PC-9 (cell line): Measurements from ENCODE around the gene PNPLA7. TPM values are rescaled to one million over a fixed set of nuclear protein-coding genes. Genes with fewer than 3 reads are reported as not detected.

ENCODE experiments used
- BruUV-seq: library from RNA; stranded (reverse); fragments of 400-500 nt; replicated peaks from 2 replicates; lab custom pipeline; 2021; lab: Mats Ljungman, UMichigan
- CTCF ChIA-PET: fragments of 300-600 bp; sonication (Branson Sonifier 250); formaldehyde crosslinking; loops from one replicate; lab custom pipeline; 2022; ENCODE audit warnings: antibody characterized with exemption; lab: Charles Lee
- POLR2A ChIA-PET: fragments of 300-600 bp; sonication (Branson Sonifier 250); formaldehyde crosslinking; loops from one replicate; lab custom pipeline; 2022; ENCODE audit warnings: antibody characterized with exemption; ENCODE audit not compliant: unreplicated experiment; lab: Charles Lee
- DNase-seq, 2 experiments: peaks; one replicate each; pipeline versions ENCODE4 v3.0.0 to v3.0.0-alpha.2; 2015 to 2022; ENCODE audit warnings: mixed read lengths in 1 of 2
- H2AFZ ChIP-seq: fragments of 200-600 bp; sonication (generic); 2 replicates; pipeline ENCODE4 v1.8.1; 2017; ENCODE audit warnings: antibody characterized with exemption
- H3F3A ChIP-seq: fragments of 200-600 bp; sonication (generic); 2 replicates; pipeline ENCODE4 v1.8.1; 2017; ENCODE audit warnings: antibody characterized with exemption, mild to moderate bottlenecking, low read depth; ENCODE audit not compliant: insufficient read depth
- H3K27ac ChIP-seq: fragments of 200-600 bp; sonication (generic); 2 replicates; pipeline ENCODE4 v1.6.1; 2016; ENCODE audit warnings: mixed run types
- H3K27me3 ChIP-seq: fragments of 200-600 bp; sonication (generic); 2 replicates; pipeline ENCODE4 v1.6.1; 2016; ENCODE audit warnings: low read depth, mixed run types; ENCODE audit not compliant: insufficient read depth
- H3K36me3 ChIP-seq: fragments of 200-600 bp; sonication (generic); 2 replicates; pipeline ENCODE4 v1.6.1; 2016; ENCODE audit warnings: low read depth, mixed run types
- H3K4me1 ChIP-seq: fragments of 200-600 bp; sonication (generic); replicated peaks from 2 replicates; pipeline ENCODE4 v1.6.1; 2016; ENCODE audit warnings: mixed run types; ENCODE audit not compliant: insufficient read depth
- H3K4me2 ChIP-seq: fragments of 200-600 bp; sonication (generic); 2 replicates; pipeline ENCODE4 v1.6.1; 2017; ENCODE audit warnings: mixed run types
- H3K4me3 ChIP-seq: fragments of 200-600 bp; sonication (generic); 2 replicates; pipeline ENCODE4 v1.6.1; 2016; ENCODE audit warnings: mixed run types
- H3K79me2 ChIP-seq: fragments of 200-600 bp; sonication (generic); 2 replicates; pipeline ENCODE4 v1.6.1; 2017; ENCODE audit warnings: low read depth, mixed run types
- H3K9me2 ChIP-seq: fragments of 200-600 bp; sonication (generic); 2 replicates; pipeline ENCODE4 v1.8.1; 2017; ENCODE audit warnings: mild to moderate bottlenecking; ENCODE audit not compliant: insufficient read depth
- H3K9me3 ChIP-seq: fragments of 200-600 bp; sonication (generic); 2 replicates; pipeline ENCODE4 v1.8.1; 2016; ENCODE audit warnings: low read depth; ENCODE audit not compliant: insufficient read depth
- H4K20me1 ChIP-seq: fragments of 200-600 bp; sonication (generic); 2 replicates; pipeline ENCODE4 v1.8.1; 2017; ENCODE audit not compliant: insufficient read depth
- EZH2 ChIP-seq: fragments of 200-600 bp; sonication (generic); IDR thresholded peaks from 2 replicates; pipeline ENCODE4 v1.8.0; 2017; ENCODE audit warnings: antibody characterized with exemption, low read depth
- intact Hi-C: fragments of 100-400 bp; cut with micrococcal nuclease; formaldehyde crosslinking; loops from one replicate; pipeline ENCODE4 v1.10.0; 2022; ENCODE audit not compliant: unreplicated experiment
- total RNA-seq: library from RNA; stranded (reverse); gene quantifications from 2 replicates; pipeline ENCODE4 v1.2.3, GENCODE V29; 2021
- TF ChIP-seq, protein P1 (sequence below): fragments of 200-600 bp; sonication (generic); conservative IDR thresholded peaks from 2 replicates; pipeline ENCODE4 v1.6.1; 2017; ENCODE audit warnings: mixed run types, antibody characterized with exemption, mild to moderate bottlenecking, moderate library complexity

The PNPLA7 gene
- total RNA-seq, 1 experiment from 2014 or later, result 1.9 TPM

DNA sequence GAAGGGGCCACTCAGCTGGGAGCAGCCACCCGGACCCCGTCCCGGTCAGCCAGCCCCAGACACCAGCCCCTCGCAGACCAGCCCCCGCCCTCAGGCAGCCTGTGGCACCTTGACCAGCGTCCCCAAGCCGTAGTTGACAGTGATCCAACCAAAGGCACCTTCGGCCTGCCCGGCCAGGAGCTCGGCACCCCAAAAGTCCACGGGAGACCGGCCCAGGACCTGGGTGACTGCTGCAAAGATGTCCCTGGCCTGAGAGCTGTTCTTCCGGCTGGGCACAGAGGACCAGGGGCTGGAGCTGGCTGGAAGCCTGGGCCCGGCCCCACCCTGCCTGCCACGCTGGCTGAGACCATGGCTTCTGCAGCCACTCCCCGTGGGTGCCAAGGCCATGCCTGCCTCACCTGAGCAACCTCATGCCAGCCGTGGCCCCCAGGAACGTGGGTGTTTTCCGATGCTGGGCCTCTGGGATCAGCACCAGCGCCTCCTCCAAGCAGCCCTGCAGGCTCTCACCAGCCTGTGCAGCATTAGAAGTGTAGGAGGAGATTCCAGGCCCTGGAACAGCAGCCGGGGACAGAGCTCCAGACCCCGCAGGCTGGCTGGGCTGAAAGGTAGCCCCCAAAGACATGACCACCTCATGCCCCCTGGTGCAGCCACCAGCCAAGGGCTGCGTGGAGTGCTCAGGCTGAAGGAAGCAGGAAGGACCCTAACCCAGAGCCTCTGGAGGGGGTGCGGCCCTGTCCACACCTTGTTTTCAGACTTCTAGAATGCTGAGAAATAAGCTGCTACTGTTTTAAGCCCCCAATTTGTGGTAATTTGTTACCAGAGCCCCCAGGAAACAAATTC, 113.2 kb downstream of the PNPLA7 start:
- Histone ChIP-seq H3K79me2 (no peaks in the 10 kb centered on the region), H3K9me3 (no peaks in the 10 kb centered on the region), H3K4me3 (no peak overlapping the region), H3K4me2 (peak overlapping the region; percentile 49), H3K9me2 (no peaks in the 10 kb centered on the region), H3K27ac (no peak overlapping the region), H3K36me3 (no peaks in the 10 kb centered on the region), H3F3A (peaks cover 9% of the 10 kb centered on the region; the same call in 1 of the 2 replicates), H3K4me1 (peaks cover 18% of the 10 kb centered on the region), H4K20me1 (0 out of 2 replicates have a peak, but pooled peaks cover under 1% of the 10 kb centered on the region), H2AFZ (no peak overlapping the region), H3K27me3 (no peaks in the 10 kb centered on the region)
- intact Hi-C loops, result loop anchor here (10.0 kb wide), 1 partner anchor 178 kb away; the partner anchor contains the start of gene EHMT1
- TSS peak; percentile 24 for BruUV-seq
- POLR2A ChIA-PET, result interaction anchor here (0.5 kb wide), 1 partner anchor 391 kb away, joined by 5 read pairs; no protein-coding TSS in a partner anchor
- CTCF ChIA-PET, result interaction anchor here (1.0 kb wide), 1 partner anchor 14 kb away, joined by 7 read pairs; the partner anchor contains the start of genes EXD3 and NOXA1
- TF ChIP-seq, protein P1, sequence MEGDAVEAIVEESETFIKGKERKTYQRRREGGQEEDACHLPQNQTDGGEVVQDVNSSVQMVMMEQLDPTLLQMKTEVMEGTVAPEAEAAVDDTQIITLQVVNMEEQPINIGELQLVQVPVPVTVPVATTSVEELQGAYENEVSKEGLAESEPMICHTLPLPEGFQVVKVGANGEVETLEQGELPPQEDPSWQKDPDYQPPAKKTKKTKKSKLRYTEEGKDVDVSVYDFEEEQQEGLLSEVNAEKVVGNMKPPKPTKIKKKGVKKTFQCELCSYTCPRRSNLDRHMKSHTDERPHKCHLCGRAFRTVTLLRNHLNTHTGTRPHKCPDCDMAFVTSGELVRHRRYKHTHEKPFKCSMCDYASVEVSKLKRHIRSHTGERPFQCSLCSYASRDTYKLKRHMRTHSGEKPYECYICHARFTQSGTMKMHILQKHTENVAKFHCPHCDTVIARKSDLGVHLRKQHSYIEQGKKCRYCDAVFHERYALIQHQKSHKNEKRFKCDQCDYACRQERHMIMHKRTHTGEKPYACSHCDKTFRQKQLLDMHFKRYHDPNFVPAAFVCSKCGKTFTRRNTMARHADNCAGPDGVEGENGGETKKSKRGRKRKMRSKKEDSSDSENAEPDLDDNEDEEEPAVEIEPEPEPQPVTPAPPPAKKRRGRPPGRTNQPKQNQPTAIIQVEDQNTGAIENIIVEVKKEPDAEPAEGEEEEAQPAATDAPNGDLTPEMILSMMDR, result no peak
- no peak for TF ChIP-seq EZH2
- DNase-seq, result no peak

DNA sequence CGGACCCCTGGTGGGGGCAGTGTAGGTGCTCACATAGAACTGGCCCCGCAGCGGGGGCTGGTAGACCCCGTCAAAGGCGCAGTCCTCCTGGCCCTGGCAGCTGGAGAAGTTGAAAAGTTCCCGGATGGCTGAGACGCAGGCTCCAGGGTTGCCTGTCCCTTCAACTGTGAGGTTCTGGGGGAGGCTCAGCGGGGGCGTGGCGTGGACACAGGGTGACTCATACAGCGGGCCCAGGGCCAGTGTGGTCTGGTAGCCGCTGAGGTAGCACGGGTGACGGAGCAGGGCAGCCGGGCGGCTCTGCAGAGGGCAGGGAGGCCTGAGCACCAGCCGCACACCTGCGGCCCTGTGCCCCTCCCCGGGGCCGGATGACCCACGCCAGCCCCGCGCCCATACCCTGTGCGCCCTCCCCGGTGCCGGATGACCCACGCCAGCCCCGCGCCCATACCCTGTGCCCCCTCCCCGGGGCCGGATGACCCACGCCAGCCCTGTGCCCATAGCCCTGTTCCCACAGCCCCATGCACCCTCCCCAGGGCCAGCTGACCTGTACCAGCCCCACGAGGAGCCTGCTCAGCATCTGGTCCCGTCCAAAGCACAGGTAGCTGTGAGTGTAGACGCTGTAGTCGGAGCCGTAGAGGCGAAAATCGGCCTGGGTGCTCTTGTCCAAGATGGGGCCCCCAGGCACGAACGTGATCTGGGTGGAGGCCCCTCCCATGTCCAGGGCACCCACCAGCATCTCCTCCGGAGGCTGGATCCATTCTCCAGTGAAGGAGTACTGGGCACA, 114.0 kb downstream of the PNPLA7 start:
- TF ChIP-seq, protein P1, result no peak
- no peak for TF ChIP-seq EZH2
- intact Hi-C loops, result loop anchor here (10.0 kb wide), 1 partner anchor 179 kb away; the partner anchor contains the start of gene EHMT1
- ChIA-PET CTCF (interaction anchor here (1.0 kb wide), 1 partner anchor 13 kb away, joined by 7 read pairs; the partner anchor contains the start of genes EXD3 and NOXA1), POLR2A (interaction anchor here (0.5 kb wide), 1 partner anchor 390 kb away, joined by 5 read pairs; no protein-coding TSS in a partner anchor)
- Histone ChIP-seq H3K27ac (no peak overlapping the region), H3K9me2 (no peaks in the 10 kb centered on the region), H4K20me1 (no peaks in the 10 kb centered on the region), H3F3A (peaks cover 11% of the 10 kb centered on the region; the same call in 1 of the 2 replicates), H3K36me3 (no peaks in the 10 kb centered on the region), H3K79me2 (no peaks in the 10 kb centered on the region), H3K4me1 (peaks cover 17% of the 10 kb centered on the region), H3K27me3 (no peaks in the 10 kb centered on the region), H3K4me3 (no peak overlapping the region), H3K4me2 (peak overlapping the region; percentile 49), H2AFZ (no peak overlapping the region), H3K9me3 (no peaks in the 10 kb centered on the region)
- DNase-seq, result peak; percentile 86 to 97
- BruUV-seq, result no TSS peak

DNA sequence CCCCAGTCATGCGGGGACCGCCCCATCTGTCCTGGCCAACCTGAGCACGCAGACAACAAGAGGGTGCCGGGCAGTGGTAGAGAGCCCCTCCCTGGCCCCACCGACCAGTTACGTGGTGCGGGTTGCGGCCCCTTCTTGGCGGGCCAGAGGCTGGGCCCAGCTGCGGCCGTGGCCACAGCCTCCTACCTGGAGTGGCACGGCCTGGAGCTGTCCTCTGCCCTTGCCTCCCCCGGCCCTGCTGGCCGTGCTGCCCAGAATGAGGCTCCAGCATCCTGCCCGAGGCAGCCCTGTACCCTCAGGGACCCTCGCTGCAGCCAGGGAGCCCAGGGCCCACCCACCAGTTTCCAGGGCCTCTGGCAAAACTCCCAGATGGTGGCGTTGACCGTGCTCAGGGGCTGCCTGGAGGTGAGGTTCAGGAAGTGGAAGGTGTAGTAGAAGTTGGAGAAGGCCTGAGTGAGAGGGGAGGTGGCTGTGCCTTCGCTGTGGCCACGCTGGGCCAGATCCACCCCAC, 114.8 kb downstream of the PNPLA7 start:
- POLR2A ChIA-PET, result interaction anchor here (0.7 kb wide), 1 partner anchor 11 kb away, joined by 3 read pairs; no protein-coding TSS in a partner anchor
- no peak overlapping the region for H2AFZ ChIP-seq
- H3K36me3 ChIP-seq, result no peaks in the 10 kb centered on the region
- no peak overlapping the region for H3K4me3 ChIP-seq
- H3K27ac ChIP-seq, result no peak overlapping the region
- H3K9me3 ChIP-seq, result no peaks in the 10 kb centered on the region
- no peaks in the 10 kb centered on the region for H3K27me3 ChIP-seq
- intact Hi-C loops, result loop anchor here (10.0 kb wide), 1 partner anchor 179 kb away; the partner anchor contains the start of gene EHMT1
- no peak for TF ChIP-seq EZH2
- TF ChIP-seq, protein P1, result no peak
- H3K79me2 ChIP-seq, result no peaks in the 10 kb centered on the region
- no peak for DNase-seq
- peak overlapping the region; percentile 49 for H3K4me2 ChIP-seq
- BruUV-seq, result TSS peak; percentile 63
- H4K20me1 ChIP-seq, result no peaks in the 10 kb centered on the region
- peaks cover 17% of the 10 kb centered on the region for H3K4me1 ChIP-seq
- CTCF ChIA-PET, result no interaction called here
- peaks cover 11% of the 10 kb centered on the region; the same call in 1 of the 2 replicates for H3F3A ChIP-seq
- H3K9me2 ChIP-seq, result no peaks in the 10 kb centered on the region
